Activated T-cell treated with anti-CD3 and anti-CD28 coated beads for 24 hours (primary cell): Measurements from ENCODE around the gene WDR82.
A peak's percentile ranks its signal among the peaks of the same experiment; 100 is the strongest.

Source experiments
- DNase-seq: peaks from one replicate; pipeline ENCODE4 v3.0.0-alpha.2; 2020; ENCODE audit warnings: low read depth

The WDR82 gene

DNA sequence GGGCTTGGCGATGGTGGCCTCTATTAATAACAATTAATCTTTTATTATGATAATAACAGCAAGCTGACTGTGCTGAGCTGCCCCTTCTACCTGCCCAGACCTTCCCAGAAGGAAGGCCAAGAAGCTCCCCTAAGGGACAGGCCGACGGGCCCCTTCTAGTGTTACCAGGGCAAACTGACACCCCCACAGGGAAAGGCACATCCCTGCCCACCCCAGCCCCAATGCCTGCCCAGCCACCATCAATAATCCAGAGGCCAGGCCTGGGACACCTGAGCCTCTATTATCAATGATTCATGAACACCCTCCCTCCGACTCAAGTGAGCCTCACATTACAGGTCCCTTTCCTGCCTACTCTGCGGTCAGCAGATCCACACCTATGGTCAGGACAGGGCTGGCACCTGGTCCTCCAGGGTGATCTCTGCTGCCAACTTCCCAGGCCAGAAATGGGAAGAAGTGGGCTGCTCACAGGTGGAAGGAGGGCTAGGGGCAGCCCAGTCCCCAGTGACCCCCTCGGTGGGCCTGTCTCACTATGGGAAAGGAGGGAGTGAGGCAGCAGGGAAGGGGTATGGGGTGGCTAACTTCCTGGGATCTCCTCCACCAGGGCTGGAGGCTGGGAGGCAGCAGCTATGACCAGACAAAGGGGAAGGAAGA, 41.3 kb downstream of the WDR82 start:
- DNase-seq: no peak

DNA sequence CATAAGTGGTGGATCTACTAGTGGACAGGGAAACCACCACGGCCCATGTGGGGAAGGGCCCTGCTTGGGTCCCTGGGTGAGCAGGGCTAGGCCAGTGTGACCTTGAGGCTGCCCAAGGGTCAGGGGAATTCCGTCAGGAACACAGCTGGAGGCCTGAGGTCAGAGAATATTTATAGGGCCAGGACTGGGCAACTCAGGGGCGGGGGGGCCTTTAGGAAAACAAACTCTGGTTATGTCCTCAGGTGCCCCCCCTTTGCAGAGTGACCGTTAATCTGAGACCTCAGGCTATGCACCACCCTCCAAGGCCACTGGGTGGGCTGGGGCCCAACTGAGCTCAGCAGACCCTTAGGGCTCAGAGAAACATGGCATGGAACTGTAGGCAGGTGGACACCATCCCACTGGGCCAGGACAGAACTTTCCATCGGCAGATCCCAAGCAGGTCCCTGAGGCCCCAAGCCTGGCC, 42.0 kb downstream of the WDR82 start:
- no peak for DNase-seq

DNA sequence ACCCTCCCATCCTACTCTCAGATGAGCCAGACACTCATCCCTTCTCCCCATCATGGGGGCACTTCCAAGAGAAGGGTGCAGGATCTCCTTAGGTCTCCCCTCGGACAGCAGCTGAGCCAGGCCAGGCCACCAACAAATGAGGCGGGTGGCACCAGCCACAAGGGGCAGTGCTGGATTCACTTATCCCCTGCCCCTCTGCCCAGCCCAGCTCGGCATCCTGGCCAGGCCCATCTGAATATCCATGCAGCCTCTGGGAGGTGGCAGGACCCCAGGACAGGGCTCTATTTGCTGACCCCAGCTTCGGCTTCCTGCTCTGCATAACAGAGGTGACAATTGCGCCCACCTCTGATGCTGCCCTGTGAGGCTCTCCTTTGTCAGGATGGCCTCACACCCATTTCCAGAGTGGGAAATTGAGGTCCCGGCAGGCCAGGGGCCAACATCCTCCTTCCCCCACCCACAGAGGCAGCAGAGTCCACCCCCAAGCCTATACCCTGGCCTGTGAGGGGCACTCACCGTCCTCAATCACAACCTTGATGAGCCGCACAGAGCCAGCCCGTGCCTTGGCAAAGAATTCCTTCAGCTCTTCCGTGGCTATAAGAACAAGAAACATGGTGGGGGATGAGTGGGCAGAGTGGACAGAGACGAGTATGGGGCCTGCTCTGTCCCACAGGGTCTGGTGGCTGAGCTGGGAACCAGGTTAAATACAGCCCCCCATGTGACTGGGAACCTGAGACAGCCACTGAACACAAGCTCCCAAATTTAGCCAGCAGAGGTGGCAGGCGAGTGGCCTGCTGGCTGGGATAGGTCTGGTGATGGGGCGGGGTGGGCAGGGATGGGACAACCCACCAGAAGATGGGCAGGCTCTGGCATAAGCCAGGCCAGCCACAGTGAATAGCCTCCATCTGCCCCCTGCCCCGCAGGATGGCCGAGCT, 43.7 kb downstream of the WDR82 start:
- DNase-seq: no peak

DNA sequence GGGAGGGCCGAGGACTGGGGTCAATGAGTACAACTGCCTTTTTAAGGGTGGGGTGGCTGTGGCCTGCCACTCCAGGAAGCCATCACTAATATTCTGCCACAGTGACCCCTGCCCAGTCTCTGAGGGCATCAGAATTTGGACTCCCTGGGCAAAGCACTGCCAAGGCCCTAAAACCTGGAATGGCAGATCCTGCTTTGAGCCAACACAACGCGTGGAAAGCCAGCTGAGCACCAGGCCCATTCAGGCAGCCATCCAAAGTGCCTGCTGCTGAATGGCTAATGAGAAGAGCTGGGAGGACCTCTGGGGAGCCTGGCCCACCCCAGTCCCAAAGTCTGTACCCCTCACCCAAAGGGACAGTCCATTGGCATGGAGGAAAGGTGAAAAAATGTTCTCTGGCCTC, 44.5 kb downstream of the WDR82 start:
- DNase-seq: no peak

DNA sequence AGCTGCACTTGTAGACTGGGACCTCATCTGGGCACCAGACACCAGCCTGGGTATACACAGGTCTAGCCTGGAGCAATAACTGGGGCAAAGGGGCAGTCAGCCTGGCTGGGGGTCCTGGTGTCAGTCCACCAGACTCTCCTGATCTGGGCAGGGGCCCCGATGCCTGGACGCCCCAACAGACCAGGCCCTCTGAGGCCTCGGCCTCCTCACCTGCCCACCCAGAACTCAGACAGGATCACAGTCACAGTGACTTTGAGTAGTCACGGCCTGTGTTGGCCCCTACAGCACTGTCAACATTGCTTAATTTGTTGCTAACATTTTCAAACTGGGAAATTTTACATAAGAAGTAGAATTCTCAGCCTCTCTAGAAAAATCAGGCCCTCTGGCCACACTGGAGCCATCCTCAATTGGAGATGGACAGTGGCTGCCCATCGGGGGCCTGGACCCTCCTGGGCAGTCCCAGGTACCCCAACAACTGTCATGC, 45.3 kb downstream of the WDR82 start:
- no peak for DNase-seq

DNA sequence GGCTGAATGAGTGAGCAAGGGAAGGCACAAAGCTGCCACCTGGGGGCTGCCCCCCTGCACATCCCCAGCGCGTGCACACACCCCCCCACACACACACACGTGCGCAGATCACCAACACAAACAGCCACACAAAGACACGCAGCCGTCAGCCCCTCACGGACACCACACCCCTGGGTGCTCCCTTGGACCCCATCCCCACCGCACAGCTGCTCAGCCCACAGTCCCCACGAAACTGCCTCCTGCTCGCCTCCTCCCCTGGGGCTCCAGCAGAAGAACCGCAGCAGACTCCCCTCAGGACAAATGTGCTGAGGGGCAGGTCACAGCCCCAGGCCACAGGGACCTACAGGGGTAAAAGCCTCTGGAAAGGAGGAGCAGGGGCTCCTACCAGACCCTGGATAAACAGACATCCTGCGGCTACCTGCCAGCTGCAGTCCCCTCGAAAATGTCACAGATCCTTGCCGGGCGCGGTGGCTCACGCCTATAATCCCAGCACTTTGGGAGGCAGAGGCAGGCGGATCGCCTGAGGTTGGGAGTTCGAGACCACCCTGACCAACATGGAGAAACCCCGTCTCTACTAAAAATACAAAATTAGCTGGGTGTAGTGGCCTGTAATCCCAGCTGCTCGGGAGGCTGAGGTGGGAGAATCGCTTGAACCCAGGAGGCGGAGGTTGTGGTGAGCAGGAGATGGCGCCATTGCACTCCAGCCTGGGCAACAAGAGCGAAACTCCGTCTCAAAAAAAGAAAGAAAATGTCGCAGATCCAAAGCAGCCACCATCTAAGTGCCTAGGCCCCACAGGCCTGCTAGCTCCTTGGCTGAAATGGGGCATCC, 46.0 kb downstream of the WDR82 start:
- no peak for DNase-seq

DNA sequence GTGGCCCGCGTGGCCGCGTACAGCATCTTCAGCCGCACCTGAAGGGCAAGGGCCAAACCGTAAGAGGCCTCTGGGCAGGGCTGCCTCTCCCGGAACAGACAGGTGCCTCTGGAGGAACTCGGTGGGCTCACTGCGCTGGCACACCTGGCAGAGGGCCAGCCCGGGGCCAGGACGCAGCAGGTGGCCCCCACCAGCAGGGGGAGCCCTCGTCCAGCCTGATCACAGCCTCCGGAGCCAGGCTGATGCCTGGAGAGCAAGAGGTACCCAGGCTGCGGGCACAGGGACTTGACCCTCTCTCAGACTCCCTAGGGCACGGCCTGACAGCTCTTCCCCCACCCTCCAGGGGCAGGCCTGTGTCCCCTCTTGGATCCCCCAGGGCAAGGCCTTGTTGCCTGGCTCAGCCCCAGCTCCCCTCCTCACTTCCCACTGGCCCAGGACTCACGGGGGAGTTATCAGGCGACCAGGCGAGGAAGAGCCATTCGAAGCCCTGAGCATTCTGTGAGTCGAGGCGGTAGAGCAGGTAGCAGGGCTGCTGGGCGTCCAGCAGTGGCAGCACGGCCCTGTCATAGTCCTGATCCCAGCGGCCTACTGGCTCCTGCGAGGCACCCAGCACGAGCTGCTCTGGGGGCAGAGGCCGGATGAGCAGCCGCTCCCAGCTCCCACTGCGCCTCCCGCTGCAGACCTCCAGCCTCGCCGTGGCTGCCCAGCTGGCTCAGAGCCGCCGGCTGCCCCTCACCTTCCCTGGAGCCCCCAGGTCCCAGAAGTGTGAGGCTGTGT, 46.8 kb downstream of the WDR82 start:
- peak; percentile 83 for DNase-seq

DNA sequence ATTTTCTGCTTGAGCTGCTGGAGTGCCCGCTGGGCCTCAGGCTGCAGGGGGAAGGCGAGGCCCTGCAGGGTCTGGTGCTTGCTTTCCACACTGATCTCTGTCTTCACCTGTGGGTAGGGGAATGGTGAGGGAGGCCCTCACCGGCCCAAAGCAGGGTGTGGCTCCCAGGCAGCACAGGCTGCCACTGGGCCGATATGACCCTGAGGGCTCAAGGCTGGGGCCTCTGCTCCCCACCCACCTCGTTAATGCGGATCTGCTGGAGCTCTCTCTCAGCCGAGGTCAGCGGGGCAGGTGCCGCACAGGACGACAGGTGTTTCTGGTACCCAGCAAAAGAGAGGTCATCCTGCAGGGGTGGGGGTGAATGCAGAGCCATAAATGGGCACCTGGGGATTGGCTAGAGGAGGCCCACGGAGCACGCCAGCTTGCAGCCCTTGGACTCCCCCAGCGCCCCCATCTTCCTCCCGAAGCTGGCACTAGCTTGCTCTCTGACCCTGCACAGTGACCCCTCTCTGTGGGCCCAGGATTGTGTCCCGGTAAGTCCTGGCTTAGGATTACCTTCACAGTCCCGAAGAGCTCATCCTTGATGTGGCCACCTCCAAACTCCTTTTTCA, 47.5 kb downstream of the WDR82 start:
- no peak for DNase-seq

DNA sequence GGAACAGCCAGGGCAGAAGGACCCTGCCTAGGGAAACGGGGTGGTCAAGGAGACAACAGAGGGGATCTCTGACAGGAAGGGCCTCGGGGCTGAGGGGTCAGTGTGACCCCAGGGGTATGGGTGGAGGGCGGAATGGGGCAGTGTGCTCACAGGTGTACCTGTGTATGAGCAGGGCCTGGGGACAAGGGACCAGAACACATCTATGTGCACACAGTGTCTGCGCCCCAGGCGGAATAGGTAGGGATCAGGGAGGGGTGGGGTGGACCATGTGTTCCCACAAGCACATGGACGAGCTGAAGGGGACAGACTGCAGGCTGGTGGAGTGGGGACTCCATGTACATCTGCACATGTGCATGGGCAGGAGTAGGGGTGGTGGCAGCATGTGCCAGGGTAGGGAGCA, 48.0 kb downstream of the WDR82 start:
- DNase-seq: no peak

DNA sequence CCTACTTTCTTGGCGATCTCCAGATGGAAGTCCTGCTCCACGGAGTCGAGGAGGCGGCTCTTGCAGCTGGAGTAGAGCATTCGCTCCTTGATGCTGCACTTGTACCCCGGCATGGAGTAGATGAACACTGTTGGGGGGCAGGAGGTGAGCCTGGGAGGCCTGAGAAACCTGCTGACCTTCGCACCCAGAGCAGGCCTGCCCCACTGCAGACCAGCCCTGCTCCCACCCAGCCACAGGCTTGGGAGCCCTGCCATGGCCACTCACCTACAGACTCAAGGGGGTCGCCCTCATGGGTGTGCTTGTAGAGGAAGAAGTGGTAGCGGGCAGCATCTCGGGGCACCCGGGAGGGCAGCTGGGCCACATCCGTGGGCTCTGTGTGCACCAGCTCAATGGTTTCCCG, 48.8 kb downstream of the WDR82 start:
- no peak for DNase-seq

DNA sequence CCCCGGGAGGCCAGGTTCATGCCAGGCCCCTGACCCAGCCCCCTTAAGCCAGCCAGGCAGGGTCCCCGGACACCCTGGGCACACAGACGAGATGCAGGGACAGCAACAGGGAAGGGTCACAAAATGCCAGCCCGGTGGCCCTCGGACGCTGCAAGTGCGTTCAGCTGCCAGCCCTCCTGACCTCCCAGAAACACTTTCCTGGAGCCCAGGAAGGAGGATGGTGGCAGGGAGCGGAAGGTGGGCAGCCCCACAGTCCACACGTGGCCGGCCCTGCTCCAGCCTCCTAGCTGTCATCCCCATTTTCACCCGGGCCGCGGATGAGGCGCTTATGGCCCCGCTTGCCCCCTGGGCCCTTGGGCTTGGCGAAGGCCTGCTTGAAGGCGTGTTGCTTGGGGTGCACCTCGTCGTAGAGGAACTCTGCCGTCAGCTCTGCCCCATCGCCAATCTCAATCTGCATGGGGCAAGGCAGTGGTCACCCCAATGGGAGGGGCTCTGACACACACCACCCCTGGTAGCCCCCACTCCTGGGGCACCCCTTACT, 49.6 kb downstream of the WDR82 start:
- no peak for DNase-seq

DNA sequence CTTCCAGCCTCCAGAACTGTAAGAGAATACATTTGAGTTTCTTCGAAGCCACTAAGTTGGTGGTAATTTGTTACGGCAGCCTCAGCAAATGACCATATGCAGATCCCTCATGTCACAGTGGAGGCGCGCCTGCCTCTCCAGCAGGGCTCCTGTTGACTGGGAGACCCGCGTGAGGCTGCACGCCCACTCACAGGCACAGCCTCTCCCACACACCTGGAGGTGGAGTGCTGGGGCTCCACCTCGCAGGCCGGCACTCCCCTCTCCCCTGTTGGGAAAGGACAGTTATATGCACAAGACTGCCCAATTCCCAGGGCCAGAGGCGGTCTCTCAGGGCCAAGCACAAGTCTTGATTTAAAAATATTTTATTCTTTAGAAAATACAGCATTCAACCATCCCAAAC, 50.2 kb downstream of the WDR82 start:
- DNase-seq: no peak

DNA sequence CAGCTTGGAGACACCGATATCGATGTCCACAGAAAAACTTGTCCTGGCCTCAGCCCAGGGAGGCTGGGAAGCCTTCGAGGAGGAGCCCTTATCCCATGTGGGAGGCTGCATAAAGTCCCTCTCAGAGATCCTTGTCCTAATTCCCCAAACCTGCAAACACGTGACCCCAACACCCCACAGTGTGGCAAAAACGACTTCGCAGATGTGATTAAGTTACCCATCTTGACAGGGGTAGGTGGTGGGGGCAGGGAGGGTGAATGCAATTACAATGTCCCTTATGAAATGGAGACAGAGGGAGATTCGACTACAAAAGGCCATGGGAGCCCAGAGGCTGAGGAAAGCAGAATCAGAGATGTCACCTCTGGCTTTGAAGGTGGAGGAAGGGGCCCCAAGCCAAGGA, 50.7 kb downstream of the WDR82 start:
- DNase-seq: no peak

DNA sequence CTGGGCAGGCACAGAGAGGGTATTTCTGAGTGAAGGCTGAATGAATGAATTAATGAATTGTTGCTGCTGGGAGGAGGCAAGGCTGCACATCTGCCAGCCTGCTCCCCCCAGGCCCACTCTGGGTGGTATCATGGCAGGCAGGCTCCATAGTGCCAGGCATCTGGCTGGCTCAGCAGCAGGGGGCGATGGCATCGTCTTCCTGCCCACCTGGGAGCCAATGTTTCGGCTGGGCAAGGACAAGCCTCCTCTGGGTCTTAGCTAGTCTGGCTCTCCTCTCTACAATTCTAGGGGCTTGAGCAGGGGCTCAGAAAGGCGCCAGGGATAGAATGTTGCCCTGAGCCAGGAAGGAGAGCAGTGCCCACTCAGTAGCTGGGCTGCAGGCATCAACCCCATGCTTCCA, 51.3 kb downstream of the WDR82 start:
- no peak for DNase-seq

DNA sequence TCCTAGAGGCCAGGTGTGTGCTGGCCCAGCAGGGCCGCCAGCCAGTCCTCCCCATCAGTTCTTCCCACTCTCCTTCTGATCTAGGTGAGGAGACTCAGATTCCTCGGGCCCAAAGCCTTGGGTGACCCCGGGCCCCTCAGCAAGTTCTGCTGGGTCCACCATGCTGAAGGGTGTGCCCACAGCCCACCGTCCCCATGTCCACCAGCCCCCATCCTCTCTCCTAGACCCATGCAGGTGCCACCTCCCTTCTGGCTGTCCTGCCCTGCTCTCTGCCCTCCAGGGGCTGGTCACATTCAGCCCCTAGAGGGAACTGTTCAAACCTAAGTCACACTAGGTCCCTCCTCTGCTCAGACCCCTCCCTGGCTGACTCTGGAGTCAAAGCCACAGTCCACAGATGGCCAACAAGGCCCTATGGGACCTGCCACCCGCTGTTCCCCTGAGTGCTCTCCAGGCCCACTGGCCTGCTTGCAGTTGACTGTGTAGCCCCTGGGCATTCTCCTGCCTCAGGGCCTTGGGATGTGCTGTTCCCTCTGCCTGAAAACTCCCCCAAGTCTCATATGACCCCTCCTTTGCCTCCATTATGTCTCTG, 52.1 kb downstream of the WDR82 start:
- DNase-seq: no peak

DNA sequence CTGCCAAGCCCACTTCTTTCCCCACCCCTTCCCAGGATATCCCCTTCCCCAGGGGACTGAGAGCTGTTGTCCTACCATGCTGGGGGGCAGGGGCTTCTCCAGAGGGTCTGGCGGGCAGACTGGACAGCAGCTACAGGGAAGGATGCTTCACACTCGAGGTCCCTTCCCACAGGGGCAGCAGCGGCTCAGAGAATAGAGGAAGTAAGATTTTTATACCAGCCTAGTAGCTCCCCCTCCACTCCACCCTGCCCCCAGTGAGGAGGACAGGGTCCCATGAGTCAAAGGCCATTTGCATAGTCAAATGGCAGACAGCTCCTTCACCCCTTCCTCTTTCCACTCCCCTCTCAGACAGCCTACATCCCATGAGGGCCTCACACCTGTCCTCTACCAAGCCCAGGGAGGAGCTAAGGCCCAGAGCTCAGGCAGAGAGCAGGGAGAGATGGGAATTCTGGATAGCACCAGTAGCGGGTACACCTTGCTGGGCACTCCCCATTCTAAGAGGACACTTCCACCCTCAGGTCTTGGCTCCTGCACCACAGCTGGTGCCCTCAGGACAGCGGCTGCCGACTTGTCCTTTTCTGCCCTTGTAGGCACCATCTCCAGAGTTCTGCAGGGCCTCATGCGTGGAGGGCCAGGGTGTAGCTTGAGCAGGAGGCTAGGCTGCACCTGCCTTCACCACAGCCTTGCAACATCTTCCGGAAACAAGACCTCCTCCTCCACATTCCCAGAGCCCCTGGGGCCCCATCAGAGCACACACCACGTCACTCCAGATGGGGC, 52.8 kb downstream of the WDR82 start, which contains the start of gene TLR9:
Gene TLR9, minus strand, starts transcription at position 194 of the 777 bp plus-strand sequence. Its CDS starts 116 bp downstream, at position 78.
- no peak for DNase-seq

DNA sequence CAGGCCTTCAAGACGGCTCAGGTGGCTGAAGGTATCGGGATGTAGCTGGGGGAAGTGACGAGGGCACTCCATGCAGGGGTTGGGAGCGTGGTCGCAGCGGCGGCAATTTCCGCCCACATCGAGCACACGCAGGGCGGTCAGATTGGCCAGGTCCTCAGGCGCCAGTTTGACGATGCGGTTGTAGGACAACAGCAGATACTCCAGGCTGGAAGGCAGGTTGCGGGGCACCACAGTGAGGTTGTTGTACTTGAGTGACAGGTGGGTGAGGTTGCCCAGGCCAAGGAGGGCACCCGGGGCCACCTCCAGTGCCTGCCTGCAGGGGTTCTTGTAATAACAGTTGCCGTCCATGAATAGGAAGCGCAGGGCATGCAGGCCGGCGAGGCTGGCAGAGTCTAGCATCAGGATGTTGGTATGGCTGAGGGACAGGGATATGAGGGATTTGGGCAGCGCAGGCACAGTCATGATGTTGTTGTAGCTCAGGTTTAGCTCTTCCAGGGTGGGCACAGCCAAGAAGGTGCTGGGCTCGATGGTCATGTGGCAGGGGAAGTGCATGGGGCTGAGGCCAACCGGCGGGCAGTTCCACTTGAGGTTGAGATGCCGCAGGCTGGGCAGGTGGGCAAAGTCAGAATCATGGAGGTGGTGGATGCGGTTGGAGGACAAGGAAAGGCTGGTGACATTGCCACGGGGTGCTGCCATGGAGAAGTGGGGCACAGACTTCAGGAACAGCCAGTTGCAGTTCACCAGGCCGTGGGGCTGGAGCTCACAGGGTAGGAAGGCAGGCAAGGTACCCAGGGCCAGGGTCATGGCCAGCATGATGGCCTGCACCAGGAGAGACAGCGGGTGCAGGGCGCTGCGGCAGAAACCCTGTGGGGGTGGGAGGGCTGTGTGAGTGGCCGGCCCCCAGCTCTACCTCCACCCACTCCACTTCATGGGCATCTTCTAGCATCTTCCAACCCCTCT, 54.7 kb downstream of the WDR82 start:
- no peak for DNase-seq
